Neural cell (in vitro differentiated cells): ENCODE measurements around the gene EVC. TPM values are rescaled to one million over a fixed set of nuclear protein-coding genes. Genes with fewer than 3 reads are reported as not detected.

Experiments
- H2AFZ ChIP-seq: fragments of 200-600, 300-800 bp; sonication (generic), shearing (Covaris generic); 2 replicates; pipeline ENCODE4 v1.6.0; 2014; ENCODE audit warnings: low read depth, mild to moderate bottlenecking, antibody characterized with exemption, low read length, moderate library complexity
- H3F3A ChIP-seq: fragments of 200-600 bp; shearing (Covaris generic); 2 replicates; pipeline ENCODE4 v1.6.1; 2016; ENCODE audit warnings: mild to moderate bottlenecking, moderate library complexity, mixed read lengths, antibody characterized with exemption, low read length; ENCODE audit not compliant: insufficient read depth, poor library complexity, severe bottlenecking
- H3K27ac ChIP-seq: fragments of 200-600, 300-800 bp; sonication (generic), shearing (Covaris generic); 2 replicates; pipeline ENCODE4 v1.5.1; 2014; ENCODE audit warnings: mild to moderate bottlenecking, low read length, moderate library complexity
- H3K27me3 ChIP-seq: fragments of 300-800, 200-600 bp; sonication (generic), shearing (Covaris generic); 2 replicates; pipeline ENCODE4 v1.6.0; 2014; ENCODE audit warnings: mild to moderate bottlenecking, low read depth, low read length, moderate library complexity; ENCODE audit not compliant: insufficient read depth
- H3K36me3 ChIP-seq: fragments of 300-800, 200-600 bp; sonication (generic), shearing (Covaris generic); 2 replicates; pipeline ENCODE4 v1.5.1; 2014; ENCODE audit warnings: mild to moderate bottlenecking, antibody characterized with exemption, low read length, moderate library complexity; ENCODE audit not compliant: insufficient read depth
- H3K4me2 ChIP-seq: fragments of 300-800, 200-600 bp; sonication (generic), shearing (Covaris generic); 2 replicates; pipeline ENCODE4 v1.6.0; 2014; ENCODE audit warnings: mild to moderate bottlenecking, low read length
- H3K4me3 ChIP-seq: fragments of 300-800, 200-600 bp; sonication (generic), shearing (Covaris generic); 2 replicates; pipeline ENCODE4 v1.5.1; 2014; ENCODE audit warnings: mild to moderate bottlenecking, low read length, moderate library complexity
- H3K79me2 ChIP-seq: fragments of 200-600 bp; shearing (Covaris generic); replicated peaks from 2 replicates; pipeline ENCODE4 v1.6.0; 2014; ENCODE audit warnings: mild to moderate bottlenecking, low read length, moderate library complexity; ENCODE audit not compliant: insufficient read depth
- H3K9ac ChIP-seq: fragments of 300-800, 200-600 bp; sonication (generic), shearing (Covaris generic); 2 replicates; pipeline ENCODE4 v1.6.1; 2016; ENCODE audit warnings: mild to moderate bottlenecking, low read length, mixed read lengths
- H3K9me2 ChIP-seq: fragments of 200-600 bp; shearing (Covaris generic); 2 replicates; pipeline ENCODE4 v1.6.1; 2016; ENCODE audit warnings: mild to moderate bottlenecking, low read length, mixed read lengths; ENCODE audit not compliant: insufficient read depth
- H3K9me3 ChIP-seq: fragments of 200-600, 300-800 bp; sonication (generic), shearing (Covaris generic); 2 replicates; pipeline ENCODE4 v1.6.1; 2016; ENCODE audit warnings: mild to moderate bottlenecking, mixed run types, low read length, moderate library complexity, mixed read lengths
- H4K20me1 ChIP-seq: fragments of 200-600 bp; shearing (Covaris generic); 2 replicates; pipeline ENCODE4 v1.6.1; 2016; ENCODE audit warnings: mild to moderate bottlenecking, mixed run types; ENCODE audit not compliant: insufficient read depth
- EP300 ChIP-seq: fragments of 450-650 bp; conservative IDR thresholded peaks from 2 replicates; pipeline ENCODE4 v1.6.1; 2014; ENCODE audit warnings: antibody characterized with exemption, mild to moderate bottlenecking, moderate library complexity; ENCODE audit not compliant: poor library complexity, severe bottlenecking
- EZH2 ChIP-seq: fragments of 200-600, 300-800 bp; shearing (Covaris generic), sonication (generic); IDR thresholded peaks from 2 replicates; pipeline ENCODE4 v1.6.1; 2014; ENCODE audit warnings: antibody characterized with exemption, low read length, borderline replicate concordance, mild to moderate bottlenecking; ENCODE audit not compliant: insufficient read depth, poor library complexity, severe bottlenecking
- MXI1 ChIP-seq: fragments of 450-650 bp; conservative IDR thresholded peaks from 2 replicates; pipeline ENCODE4 v1.6.1; 2014; ENCODE audit warnings: antibody characterized with exemption, mild to moderate bottlenecking; ENCODE audit not compliant: poor library complexity, severe bottlenecking
- POLR2AphosphoS5 ChIP-seq: IDR thresholded peaks from 2 replicates; pipeline ENCODE4 v1.6.1; 2012
- RAD21 ChIP-seq: fragments of 450-650 bp; conservative IDR thresholded peaks from 2 replicates; pipeline ENCODE4 v1.6.1; 2014; ENCODE audit warnings: antibody characterized with exemption, mild to moderate bottlenecking, moderate library complexity
- REST ChIP-seq: IDR thresholded peaks from 2 replicates; pipeline ENCODE4 v1.6.1; 2012; ENCODE audit warnings: borderline replicate concordance
- SMC3 ChIP-seq: fragments of 450-650 bp; conservative IDR thresholded peaks from 2 replicates; pipeline ENCODE4 v1.6.1; 2014; ENCODE audit warnings: antibody characterized with exemption, mild to moderate bottlenecking, moderate library complexity; ENCODE audit not compliant: poor library complexity
- TAF1 ChIP-seq: IDR thresholded peaks from 2 replicates; pipeline ENCODE4 v1.6.1; 2012; ENCODE audit warnings: low read depth
- polyA plus RNA-seq: library from polyadenylated mRNA; depleted of rRNA; stranded (reverse); fragments of >200 nt; gene quantifications from 2 replicates; pipeline ENCODE4 v1.2.3, GENCODE V29; 2014
- TF ChIP-seq, protein P1 (sequence below): fragments of 450-650 bp; IDR thresholded peaks from 2 replicates; pipeline ENCODE4 v1.5.1; 2014; ENCODE audit warnings: antibody characterized with exemption, mild to moderate bottlenecking, moderate library complexity; ENCODE audit not compliant: poor library complexity, severe bottlenecking

Gene EVC
- polyA plus RNA-seq, 1 donor from 2014 or later = 0.48 TPM

- TF ChIP-seq RAD21 = peak; percentile 56
- no peak for TF ChIP-seq REST
- peak; percentile 62 for TF ChIP-seq SMC3
- no peak for TF ChIP-seq TAF1
- TF ChIP-seq POLR2AphosphoS5 = no peak
- TF ChIP-seq EZH2 = no peak
- no peak for TF ChIP-seq EP300
- TF ChIP-seq, protein P1, sequence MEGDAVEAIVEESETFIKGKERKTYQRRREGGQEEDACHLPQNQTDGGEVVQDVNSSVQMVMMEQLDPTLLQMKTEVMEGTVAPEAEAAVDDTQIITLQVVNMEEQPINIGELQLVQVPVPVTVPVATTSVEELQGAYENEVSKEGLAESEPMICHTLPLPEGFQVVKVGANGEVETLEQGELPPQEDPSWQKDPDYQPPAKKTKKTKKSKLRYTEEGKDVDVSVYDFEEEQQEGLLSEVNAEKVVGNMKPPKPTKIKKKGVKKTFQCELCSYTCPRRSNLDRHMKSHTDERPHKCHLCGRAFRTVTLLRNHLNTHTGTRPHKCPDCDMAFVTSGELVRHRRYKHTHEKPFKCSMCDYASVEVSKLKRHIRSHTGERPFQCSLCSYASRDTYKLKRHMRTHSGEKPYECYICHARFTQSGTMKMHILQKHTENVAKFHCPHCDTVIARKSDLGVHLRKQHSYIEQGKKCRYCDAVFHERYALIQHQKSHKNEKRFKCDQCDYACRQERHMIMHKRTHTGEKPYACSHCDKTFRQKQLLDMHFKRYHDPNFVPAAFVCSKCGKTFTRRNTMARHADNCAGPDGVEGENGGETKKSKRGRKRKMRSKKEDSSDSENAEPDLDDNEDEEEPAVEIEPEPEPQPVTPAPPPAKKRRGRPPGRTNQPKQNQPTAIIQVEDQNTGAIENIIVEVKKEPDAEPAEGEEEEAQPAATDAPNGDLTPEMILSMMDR = peak; percentile 64
- TF ChIP-seq MXI1 = no peak
- no peak overlapping the region for H3K27ac ChIP-seq
- H4K20me1 ChIP-seq = no peaks in the 10 kb centered on the region
- no peak overlapping the region for H3K9ac ChIP-seq
- no peak overlapping the region for H3K4me3 ChIP-seq
- no peak overlapping the region for H2AFZ ChIP-seq
- H3F3A ChIP-seq = no peaks in the 10 kb centered on the region
- peaks cover 53% of the 10 kb centered on the region for H3K36me3 ChIP-seq
- no peaks in the 10 kb centered on the region for H3K9me3 ChIP-seq
- H3K4me2 ChIP-seq = no peak overlapping the region
- H3K27me3 ChIP-seq = no peaks in the 10 kb centered on the region
- no peaks in the 10 kb centered on the region for H3K9me2 ChIP-seq
- no peaks in the 10 kb centered on the region for H3K79me2 ChIP-seq
Observed at GRCh38 chr4:5824635-5825034, 113.6 kb downstream of the EVC start.

DNA sequence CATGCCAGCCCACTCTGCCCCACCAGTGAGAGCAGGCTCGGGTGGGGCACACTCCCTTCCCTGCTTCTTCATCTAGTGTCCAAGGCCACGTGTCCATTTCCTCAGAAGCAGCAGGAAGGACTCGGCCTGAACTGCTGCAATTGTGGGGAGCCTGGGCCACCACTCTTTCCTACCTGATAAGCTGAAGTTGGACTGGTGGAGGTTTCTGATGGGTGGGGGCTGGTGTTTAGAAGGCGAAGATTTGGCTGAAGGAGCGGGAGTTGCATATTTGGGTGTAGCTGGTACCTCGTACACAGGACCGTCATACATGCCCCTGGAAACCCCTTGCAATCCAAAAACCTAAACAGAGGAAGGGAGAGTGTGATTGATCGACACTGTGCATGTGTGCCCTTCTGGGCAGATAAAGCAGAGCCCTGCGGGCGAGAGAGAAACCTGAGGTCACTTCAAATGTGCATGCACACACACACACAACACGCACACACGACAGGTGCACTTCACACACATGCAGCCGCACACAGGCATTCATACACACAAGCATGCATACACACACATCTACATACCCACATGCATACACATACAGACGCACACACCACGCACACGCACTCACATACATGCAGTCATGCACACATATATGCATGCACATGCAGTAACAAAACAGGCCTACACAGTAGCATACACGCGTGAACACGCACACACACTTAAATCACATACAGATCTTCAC is 114.5 kb downstream of the EVC start:
- TF ChIP-seq RAD21 (no peak), REST (no peak), POLR2AphosphoS5 (no peak), TAF1 (no peak), SMC3 (no peak), EP300 (no peak), MXI1 (no peak), EZH2 (no peak)
- TF ChIP-seq, protein P1 = no peak
- no peaks in the 10 kb centered on the region for H4K20me1 ChIP-seq
- H3K4me3 ChIP-seq = no peak overlapping the region
- H3K27me3 ChIP-seq = no peaks in the 10 kb centered on the region
- no peaks in the 10 kb centered on the region for H3F3A ChIP-seq
- no peaks in the 10 kb centered on the region for H3K79me2 ChIP-seq
- H3K9ac ChIP-seq = no peak overlapping the region
- no peaks in the 10 kb centered on the region for H3K9me2 ChIP-seq
- H3K27ac ChIP-seq = no peak overlapping the region
- no peak overlapping the region for H2AFZ ChIP-seq
- H3K9me3 ChIP-seq = no peaks in the 10 kb centered on the region
- H3K36me3 ChIP-seq = peaks cover 49% of the 10 kb centered on the region
- H3K4me2 ChIP-seq = no peak overlapping the region
